GM21515 (cell line): ENCODE results near the gene SBK2.
"Not testable (repeated sequence)": the region's sequence is repeated elsewhere in the genome, so short reads cannot be mapped to it uniquely, and the experiment has no call there.

ENCODE experiments used
- ATAC-seq: cut with Tn5 transposase; IDR thresholded peaks from one replicate; pipeline ENCODE4 v1.9.1; 2021; ENCODE audit not compliant: unreplicated experiment

The SBK2 gene, protein sequence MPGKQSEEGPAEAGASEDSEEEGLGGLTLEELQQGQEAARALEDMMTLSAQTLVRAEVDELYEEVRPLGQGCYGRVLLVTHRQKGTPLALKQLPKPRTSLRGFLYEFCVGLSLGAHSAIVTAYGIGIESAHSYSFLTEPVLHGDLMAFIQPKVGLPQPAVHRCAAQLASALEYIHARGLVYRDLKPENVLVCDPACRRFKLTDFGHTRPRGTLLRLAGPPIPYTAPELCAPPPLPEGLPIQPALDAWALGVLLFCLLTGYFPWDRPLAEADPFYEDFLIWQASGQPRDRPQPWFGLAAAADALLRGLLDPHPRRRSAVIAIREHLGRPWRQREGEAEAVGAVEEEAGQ

DNA sequence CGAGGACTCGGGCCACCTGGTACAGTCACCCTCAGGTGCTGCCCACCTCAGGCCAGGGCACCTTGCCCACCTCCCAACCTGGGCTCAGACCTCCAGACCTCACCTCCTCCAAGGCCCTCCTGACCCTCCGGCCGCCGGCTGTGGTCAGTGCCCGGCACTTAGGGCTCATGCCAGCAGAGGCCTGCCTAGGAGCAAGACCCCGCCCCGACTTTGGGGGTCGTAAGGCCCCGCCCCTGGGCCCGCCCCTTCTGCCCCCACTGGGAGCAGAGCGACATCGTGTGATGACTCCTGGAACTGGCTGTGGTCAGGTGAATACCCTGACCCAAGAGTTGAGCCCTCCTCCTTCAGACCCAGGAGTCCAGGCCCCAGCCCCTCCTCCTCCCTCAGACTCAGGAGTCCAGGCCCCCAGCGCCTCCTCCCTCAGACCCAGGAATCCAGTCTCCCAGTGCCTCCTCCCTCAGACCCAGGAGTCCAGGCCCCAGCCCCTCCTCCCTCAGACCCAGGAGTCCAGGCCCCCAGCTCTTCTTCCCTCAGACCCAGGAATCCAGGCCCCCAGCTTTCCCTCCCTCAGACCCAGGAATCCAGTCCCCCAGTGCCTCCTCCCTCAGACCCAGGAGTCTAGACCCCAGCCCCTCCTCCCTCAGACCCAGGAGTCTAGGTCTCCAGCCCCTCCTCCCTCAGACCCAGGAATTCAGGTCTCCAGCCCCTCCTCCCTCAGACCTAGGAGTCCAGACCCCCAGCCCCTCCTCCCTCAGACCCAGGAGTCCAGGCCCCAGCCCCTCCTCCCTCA lies at the start of gene SBK2:
SBK2 (minus strand) TSS at position 183 of the 790 bp plus-strand sequence. CDS start 839 bp downstream, outside the sequence.
- no peak for ATAC-seq

- ATAC-seq, result no peak
These were observed 48.9 kb upstream of the SBK2 start for GRCh38 chr19:55585658-55586339.

DNA sequence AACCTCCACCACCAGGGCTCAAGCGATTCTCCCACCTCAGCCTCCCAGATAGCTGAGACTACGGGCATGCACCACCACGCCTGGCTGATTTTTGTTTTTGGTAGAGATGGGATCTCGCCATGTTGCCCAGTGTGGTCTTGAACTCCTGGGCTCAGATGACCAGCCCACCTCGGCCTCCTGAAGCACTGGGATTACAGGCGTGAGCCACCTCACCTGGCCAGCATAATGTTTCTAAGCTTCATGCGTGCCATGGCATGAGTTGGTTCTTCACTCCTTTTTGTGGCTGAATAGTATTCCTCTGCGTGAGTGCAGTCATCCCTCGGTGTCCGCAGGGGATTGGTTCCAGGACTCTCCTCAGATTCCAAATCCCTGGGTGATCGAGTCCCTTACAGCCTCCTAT lies 47.9 kb upstream of the SBK2 start:
- ATAC-seq, result no peak

GRCh38 chr19:55583897-55584296 lies 47.0 kb upstream of the SBK2 start:
- ATAC-seq, result not testable (repeated sequence)

DNA sequence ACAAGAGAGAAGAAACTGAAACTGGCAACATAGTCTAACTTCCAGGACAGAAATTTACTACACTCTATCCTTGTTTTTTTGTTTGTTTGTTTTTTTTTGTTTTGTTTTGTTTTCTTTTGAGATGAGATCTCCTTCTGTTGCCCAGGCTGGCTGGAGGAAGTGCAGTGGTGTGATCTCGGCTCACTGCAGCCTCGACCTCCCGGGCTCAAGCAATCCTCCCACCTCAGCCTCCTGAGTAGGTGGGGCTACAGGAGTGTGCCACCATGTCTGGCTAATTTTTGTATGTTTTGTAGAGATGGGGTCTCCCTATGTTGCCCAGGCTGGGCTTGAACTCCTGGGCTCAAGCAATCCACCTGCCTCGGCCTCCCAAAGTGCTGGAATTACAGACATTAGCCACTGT lies 45.4 kb upstream of the SBK2 start:
- ATAC-seq, result not testable (repeated sequence)

DNA sequence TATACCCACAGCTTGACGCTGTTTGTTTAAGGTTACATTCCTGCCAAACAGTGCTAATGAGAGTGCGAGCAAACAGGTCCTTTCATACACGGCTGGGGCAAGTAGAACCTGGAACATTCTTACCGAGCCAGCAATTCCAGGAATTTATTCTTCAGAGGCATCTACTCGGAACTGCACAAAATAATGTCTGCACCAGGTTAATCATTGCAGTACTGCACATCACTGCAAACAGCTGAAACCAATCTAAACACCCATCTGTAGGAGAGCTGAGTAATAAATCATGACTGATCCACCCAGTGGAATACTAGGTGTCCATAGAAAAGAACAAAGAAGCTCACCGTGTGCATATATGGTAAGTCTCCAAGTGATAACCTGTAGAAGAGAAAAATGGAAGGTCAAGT lies 44.9 kb upstream of the SBK2 start:
- ATAC-seq, result no peak

- no peak for ATAC-seq
These were observed 44.4 kb upstream of the SBK2 start for GRCh38 chr19:55581145-55581822.

GRCh38 chr19:55580628-55581144 lies 43.8 kb upstream of the SBK2 start, which contains the start of gene ZNF579:
TSS of gene ZNF579 (minus strand) at chr19:55580848. CDS start at chr19:55579639, 1,209 bp downstream.
- no peak for ATAC-seq

DNA sequence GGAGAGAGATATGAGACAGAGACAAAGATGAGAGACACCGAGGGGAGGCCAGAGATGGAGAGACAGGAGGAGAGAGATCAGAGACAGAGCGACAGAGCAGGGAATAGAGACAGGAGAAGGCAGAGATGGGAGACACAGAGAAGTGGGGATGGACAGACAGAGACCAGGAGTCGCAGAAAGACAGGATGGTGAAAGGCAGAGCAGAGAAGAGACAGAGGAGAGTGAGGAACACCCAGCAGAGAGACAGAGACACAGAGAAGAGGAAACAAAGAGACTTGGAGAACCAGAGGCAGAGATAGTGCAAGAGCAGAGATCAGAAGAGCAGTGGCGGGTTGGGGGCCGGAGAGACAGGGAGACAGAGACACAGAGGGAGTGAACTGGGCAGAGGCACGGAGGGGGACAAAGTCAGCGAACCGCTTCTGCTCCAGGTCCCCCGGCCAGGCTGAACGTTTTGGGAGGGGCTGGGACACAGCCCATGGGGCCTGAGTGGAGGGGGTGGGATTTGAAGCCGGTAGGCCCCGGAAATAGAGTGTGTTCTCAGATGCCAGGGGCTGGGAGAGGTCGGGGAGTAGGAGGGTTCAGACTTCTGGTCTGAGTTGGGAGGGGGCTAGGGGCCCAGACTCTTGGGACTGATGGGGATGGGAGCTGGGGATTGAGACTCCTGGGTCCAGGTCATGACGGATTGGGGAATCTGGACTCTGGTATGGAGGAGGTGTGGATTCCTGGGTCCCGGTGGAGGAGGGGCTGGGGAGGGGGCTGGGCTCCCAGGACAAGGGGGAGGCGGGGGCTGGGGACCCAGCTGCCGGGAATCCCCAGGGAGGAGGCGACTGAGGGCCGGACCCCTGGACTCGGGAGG lies 43.1 kb upstream of the SBK2 start:
- ATAC-seq, result no peak

- ATAC-seq, result no peak
These were observed 42.1 kb upstream of the SBK2 start for GRCh38 chr19:55578761-55579747.

GRCh38 chr19:55578031-55578760 lies 41.3 kb upstream of the SBK2 start:
- no peak for ATAC-seq

GRCh38 chr19:55576746-55577145 lies 39.8 kb upstream of the SBK2 start:
- ATAC-seq, result no peak

GRCh38 chr19:55573929-55574328 lies 37.0 kb upstream of the SBK2 start:
- ATAC-seq, result not testable (repeated sequence)

- not testable (repeated sequence) for ATAC-seq
These were observed 32.5 kb upstream of the SBK2 start for GRCh38 chr19:55569477-55569876.

GRCh38 chr19:55567708-55568328 lies 30.9 kb upstream of the SBK2 start:
- no peak for ATAC-seq

- no peak for ATAC-seq
These were observed 29.9 kb upstream of the SBK2 start for GRCh38 chr19:55566823-55567222.

- no peak for ATAC-seq
These were observed 26.3 kb upstream of the SBK2 start for GRCh38 chr19:55563261-55563690.
